Measurements from ENCODE around the gene SPINK14. TPM values are rescaled to one million over a fixed set of nuclear protein-coding genes. Genes with fewer than 3 reads are reported as not detected.

SPINK14 gene
- polyA plus RNA-seq, 1 donor from 2014 or later = not detected

DNA sequence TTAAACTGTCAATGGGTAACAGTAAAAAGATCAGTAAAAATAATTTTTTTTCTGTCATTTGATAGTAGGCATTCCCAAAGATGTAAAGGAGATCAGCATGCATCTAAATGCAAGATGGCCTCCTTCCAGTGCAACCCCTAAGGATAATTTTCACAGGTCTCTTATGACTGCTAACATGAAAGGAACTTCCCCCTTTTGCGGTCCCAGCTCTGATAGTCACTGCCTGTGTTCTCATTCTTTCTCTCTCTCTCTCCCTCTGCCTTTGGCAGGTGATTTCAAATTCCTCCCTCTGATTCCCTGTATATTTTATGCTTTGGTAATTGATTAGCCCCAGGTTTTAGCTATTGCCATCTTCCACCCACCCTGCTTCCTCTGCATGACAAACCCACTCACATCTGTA, 8.9 kb downstream of the SPINK14 start:
- Histone ChIP-seq H3K36me3 (ENCODE audit: insufficient read depth, low read length) (no peaks in the 10 kb centered on the region), H4K20me1 (ENCODE audit: insufficient read depth) (no peaks in the 10 kb centered on the region), H2AFZ (ENCODE audit: low read depth, low read length) (no peak overlapping the region), H3K9me2 (ENCODE audit: insufficient read depth, low read length) (no peaks in the 10 kb centered on the region), H3K4me2 (ENCODE audit: low read length) (no peak overlapping the region), H3K27ac (ENCODE audit: low read length) (no peak overlapping the region), H3K79me2 (replicated peaks; ENCODE audit: insufficient read depth, low read length) (no peaks in the 10 kb centered on the region), H3K9me3 (ENCODE audit: low read length) (no peaks in the 10 kb centered on the region), H3K27me3 (ENCODE audit: insufficient read depth, low read depth, low read length) (no peaks in the 10 kb centered on the region), H3F3A (ENCODE audit: insufficient read depth, low read length, poor library complexity, severe bottlenecking) (no peaks in the 10 kb centered on the region), H3K9ac (ENCODE audit: low read length) (no peak overlapping the region), H3K4me3 (ENCODE audit: low read length) (no peak overlapping the region)
- no peak for TF ChIP-seq EP300 (conservative IDR thresholded peaks at IDR 0.05; ENCODE audit: poor library complexity, severe bottlenecking)
- TF ChIP-seq MXI1 (conservative IDR thresholded peaks at IDR 0.05; ENCODE audit: poor library complexity, severe bottlenecking) = no peak
- TF ChIP-seq, protein P1, sequence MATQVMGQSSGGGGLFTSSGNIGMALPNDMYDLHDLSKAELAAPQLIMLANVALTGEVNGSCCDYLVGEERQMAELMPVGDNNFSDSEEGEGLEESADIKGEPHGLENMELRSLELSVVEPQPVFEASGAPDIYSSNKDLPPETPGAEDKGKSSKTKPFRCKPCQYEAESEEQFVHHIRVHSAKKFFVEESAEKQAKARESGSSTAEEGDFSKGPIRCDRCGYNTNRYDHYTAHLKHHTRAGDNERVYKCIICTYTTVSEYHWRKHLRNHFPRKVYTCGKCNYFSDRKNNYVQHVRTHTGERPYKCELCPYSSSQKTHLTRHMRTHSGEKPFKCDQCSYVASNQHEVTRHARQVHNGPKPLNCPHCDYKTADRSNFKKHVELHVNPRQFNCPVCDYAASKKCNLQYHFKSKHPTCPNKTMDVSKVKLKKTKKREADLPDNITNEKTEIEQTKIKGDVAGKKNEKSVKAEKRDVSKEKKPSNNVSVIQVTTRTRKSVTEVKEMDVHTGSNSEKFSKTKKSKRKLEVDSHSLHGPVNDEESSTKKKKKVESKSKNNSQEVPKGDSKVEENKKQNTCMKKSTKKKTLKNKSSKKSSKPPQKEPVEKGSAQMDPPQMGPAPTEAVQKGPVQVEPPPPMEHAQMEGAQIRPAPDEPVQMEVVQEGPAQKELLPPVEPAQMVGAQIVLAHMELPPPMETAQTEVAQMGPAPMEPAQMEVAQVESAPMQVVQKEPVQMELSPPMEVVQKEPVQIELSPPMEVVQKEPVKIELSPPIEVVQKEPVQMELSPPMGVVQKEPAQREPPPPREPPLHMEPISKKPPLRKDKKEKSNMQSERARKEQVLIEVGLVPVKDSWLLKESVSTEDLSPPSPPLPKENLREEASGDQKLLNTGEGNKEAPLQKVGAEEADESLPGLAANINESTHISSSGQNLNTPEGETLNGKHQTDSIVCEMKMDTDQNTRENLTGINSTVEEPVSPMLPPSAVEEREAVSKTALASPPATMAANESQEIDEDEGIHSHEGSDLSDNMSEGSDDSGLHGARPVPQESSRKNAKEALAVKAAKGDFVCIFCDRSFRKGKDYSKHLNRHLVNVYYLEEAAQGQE (IDR thresholded peaks at IDR 0.05; ENCODE audit: borderline replicate concordance) = no peak
- TF ChIP-seq TAF1 (IDR thresholded peaks at IDR 0.05; ENCODE audit: low read depth) = no peak
- no peak for TF ChIP-seq EZH2 (IDR thresholded peaks at IDR 0.05; ENCODE audit: borderline replicate concordance, insufficient read depth, low read length, poor library complexity, severe bottlenecking)
- no peak for TF ChIP-seq POLR2AphosphoS5 (IDR thresholded peaks at IDR 0.05)
- TF ChIP-seq SMC3 (conservative IDR thresholded peaks at IDR 0.05; ENCODE audit: poor library complexity) = no peak
- no peak for TF ChIP-seq RAD21 (conservative IDR thresholded peaks at IDR 0.05)
- TF ChIP-seq, protein P2, sequence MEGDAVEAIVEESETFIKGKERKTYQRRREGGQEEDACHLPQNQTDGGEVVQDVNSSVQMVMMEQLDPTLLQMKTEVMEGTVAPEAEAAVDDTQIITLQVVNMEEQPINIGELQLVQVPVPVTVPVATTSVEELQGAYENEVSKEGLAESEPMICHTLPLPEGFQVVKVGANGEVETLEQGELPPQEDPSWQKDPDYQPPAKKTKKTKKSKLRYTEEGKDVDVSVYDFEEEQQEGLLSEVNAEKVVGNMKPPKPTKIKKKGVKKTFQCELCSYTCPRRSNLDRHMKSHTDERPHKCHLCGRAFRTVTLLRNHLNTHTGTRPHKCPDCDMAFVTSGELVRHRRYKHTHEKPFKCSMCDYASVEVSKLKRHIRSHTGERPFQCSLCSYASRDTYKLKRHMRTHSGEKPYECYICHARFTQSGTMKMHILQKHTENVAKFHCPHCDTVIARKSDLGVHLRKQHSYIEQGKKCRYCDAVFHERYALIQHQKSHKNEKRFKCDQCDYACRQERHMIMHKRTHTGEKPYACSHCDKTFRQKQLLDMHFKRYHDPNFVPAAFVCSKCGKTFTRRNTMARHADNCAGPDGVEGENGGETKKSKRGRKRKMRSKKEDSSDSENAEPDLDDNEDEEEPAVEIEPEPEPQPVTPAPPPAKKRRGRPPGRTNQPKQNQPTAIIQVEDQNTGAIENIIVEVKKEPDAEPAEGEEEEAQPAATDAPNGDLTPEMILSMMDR (IDR thresholded peaks at IDR 0.05; ENCODE audit: poor library complexity, severe bottlenecking) = no peak

DNA sequence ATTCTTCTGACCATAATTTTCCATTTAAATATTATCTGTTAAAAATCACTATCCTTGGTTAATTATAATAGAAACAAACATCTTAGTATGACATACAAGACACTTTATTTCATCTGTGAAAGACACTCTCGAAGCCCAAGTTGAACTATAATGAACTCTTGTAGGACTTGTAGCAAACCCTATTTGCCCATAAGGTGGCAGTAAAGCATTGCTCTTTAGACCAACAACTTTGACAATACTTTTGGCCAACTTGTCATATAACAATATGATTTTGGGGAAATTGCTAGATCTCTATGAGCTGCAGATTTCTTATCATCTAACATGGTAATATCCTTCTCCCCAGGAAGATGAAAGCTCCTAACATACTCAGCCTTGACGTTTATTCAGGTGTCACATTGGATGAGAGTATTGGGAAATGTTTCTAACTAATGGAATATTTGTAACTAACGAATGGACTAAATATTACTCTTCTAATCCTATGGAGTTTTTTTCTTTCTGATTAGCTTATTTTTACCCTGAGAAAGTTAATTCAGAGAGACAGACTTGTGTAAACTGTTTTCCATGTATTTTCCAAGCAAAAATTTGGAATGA, 11.0 kb downstream of the SPINK14 start:
- Histone ChIP-seq H3K36me3 (ENCODE audit: insufficient read depth, low read length) (no peaks in the 10 kb centered on the region), H3K27ac (ENCODE audit: low read length) (no peak overlapping the region), H3K4me3 (ENCODE audit: low read length) (no peak overlapping the region), H3K4me2 (ENCODE audit: low read length) (no peak overlapping the region), H3K9ac (ENCODE audit: low read length) (no peak overlapping the region), H3K79me2 (replicated peaks; ENCODE audit: insufficient read depth, low read length) (no peaks in the 10 kb centered on the region), H3K9me3 (ENCODE audit: low read length) (no peaks in the 10 kb centered on the region), H3F3A (ENCODE audit: insufficient read depth, low read length, poor library complexity, severe bottlenecking) (no peaks in the 10 kb centered on the region), H2AFZ (ENCODE audit: low read depth, low read length) (no peak overlapping the region), H3K27me3 (ENCODE audit: insufficient read depth, low read depth, low read length) (no peaks in the 10 kb centered on the region), H4K20me1 (ENCODE audit: insufficient read depth) (no peaks in the 10 kb centered on the region), H3K9me2 (ENCODE audit: insufficient read depth, low read length) (no peaks in the 10 kb centered on the region)
- no peak for TF ChIP-seq EZH2 (IDR thresholded peaks at IDR 0.05; ENCODE audit: borderline replicate concordance, insufficient read depth, low read length, poor library complexity, severe bottlenecking)
- peak; percentile 84 for TF ChIP-seq SMC3 (conservative IDR thresholded peaks at IDR 0.05; ENCODE audit: poor library complexity)
- TF ChIP-seq, protein P2 (IDR thresholded peaks at IDR 0.05; ENCODE audit: poor library complexity, severe bottlenecking) = peak; percentile 89
- TF ChIP-seq MXI1 (conservative IDR thresholded peaks at IDR 0.05; ENCODE audit: poor library complexity, severe bottlenecking) = no peak
- TF ChIP-seq EP300 (conservative IDR thresholded peaks at IDR 0.05; ENCODE audit: poor library complexity, severe bottlenecking) = no peak
- peak; percentile 88 for TF ChIP-seq RAD21 (conservative IDR thresholded peaks at IDR 0.05)
- TF ChIP-seq, protein P1 (IDR thresholded peaks at IDR 0.05; ENCODE audit: borderline replicate concordance) = no peak
